ENCODE results near the gene ENDOD1.
"Not testable (repeated sequence)": the region's sequence is repeated elsewhere in the genome, so short reads cannot be mapped to it uniquely, and the experiment has no call there.

Gene ENDOD1

GRCh38 chr11:95132956-95133355 is 43.3 kb downstream of the ENDOD1 start:
- no peak for DNase-seq
- TF ChIP-seq CTCF (IDR thresholded peaks at IDR 0.05; ENCODE audit: low read depth, low read length) = no peak
- H3K4me3 ChIP-seq (ENCODE audit: low read depth, low read length) = no peak overlapping the region
- H3K4me1 ChIP-seq = peaks cover 6% of the 10 kb centered on the region
- no peaks in the 10 kb centered on the region for H3K27me3 ChIP-seq
- H3K36me3 ChIP-seq = no peaks in the 10 kb centered on the region; the same call in 1 of the 2 replicates
- H3K9me3 ChIP-seq = no peaks in the 10 kb centered on the region

- no peak for TF ChIP-seq CTCF (IDR thresholded peaks at IDR 0.05; ENCODE audit: low read depth, low read length)
- Histone ChIP-seq H3K9me3 (no peaks in the 10 kb centered on the region), H3K4me3 (ENCODE audit: low read depth, low read length) (no peak overlapping the region), H3K27me3 (no peaks in the 10 kb centered on the region), H3K4me1 (peaks cover 14% of the 10 kb centered on the region), H3K36me3 (no peaks in the 10 kb centered on the region)
- peak; percentile 36 for DNase-seq
Measured at GRCh38 chr11:95134491-95134890, 44.8 kb downstream of the ENDOD1 start.

- H3K36me3 ChIP-seq = no peaks in the 10 kb centered on the region
- TF ChIP-seq CTCF (IDR thresholded peaks at IDR 0.05; ENCODE audit: low read depth, low read length) = no peak
- H3K9me3 ChIP-seq = no peaks in the 10 kb centered on the region
- peaks cover 14% of the 10 kb centered on the region for H3K4me1 ChIP-seq
- no peak for DNase-seq
- no peaks in the 10 kb centered on the region for H3K27me3 ChIP-seq
- H3K4me3 ChIP-seq (ENCODE audit: low read depth, low read length) = no peak overlapping the region
Measured at GRCh38 chr11:95135155-95135554, 45.5 kb downstream of the ENDOD1 start.

- no peak for TF ChIP-seq CTCF (IDR thresholded peaks at IDR 0.05; ENCODE audit: low read depth, low read length)
- Histone ChIP-seq H3K4me3 (ENCODE audit: low read depth, low read length) (no peak overlapping the region), H3K36me3 (no peaks in the 10 kb centered on the region), H3K27me3 (no peaks in the 10 kb centered on the region), H3K9me3 (no peaks in the 10 kb centered on the region), H3K4me1 (peaks cover 14% of the 10 kb centered on the region)
- no peak for DNase-seq
Measured at GRCh38 chr11:95135880-95136279, 46.2 kb downstream of the ENDOD1 start.

- peaks cover 14% of the 10 kb centered on the region for H3K4me1 ChIP-seq
- H3K36me3 ChIP-seq; H3K9me3 ChIP-seq; H3K4me3 ChIP-seq (ENCODE audit: low read depth, low read length); DNase-seq; H3K27me3 ChIP-seq: not testable (repeated sequence)
Measured at GRCh38 chr11:95136747-95137146, 47.1 kb downstream of the ENDOD1 start.

- H3K4me3 ChIP-seq (ENCODE audit: low read depth, low read length) = no peak overlapping the region
- H3K4me1 ChIP-seq = peaks cover 14% of the 10 kb centered on the region
- H3K27me3 ChIP-seq = no peaks in the 10 kb centered on the region
- DNase-seq = no peak
- TF ChIP-seq CTCF (IDR thresholded peaks at IDR 0.05; ENCODE audit: low read depth, low read length) = no peak
- no peaks in the 10 kb centered on the region for H3K36me3 ChIP-seq
- no peaks in the 10 kb centered on the region for H3K9me3 ChIP-seq
Measured at GRCh38 chr11:95137299-95137698, 47.7 kb downstream of the ENDOD1 start.

GRCh38 chr11:95138448-95138847 is 48.8 kb downstream of the ENDOD1 start:
- Histone ChIP-seq H3K4me3 (ENCODE audit: low read depth, low read length) (no peak overlapping the region), H3K27me3 (no peaks in the 10 kb centered on the region), H3K9me3 (no peaks in the 10 kb centered on the region), H3K36me3 (no peaks in the 10 kb centered on the region), H3K4me1 (peaks cover 14% of the 10 kb centered on the region)
- TF ChIP-seq CTCF (IDR thresholded peaks at IDR 0.05; ENCODE audit: low read depth, low read length) = peak; percentile 40
- no peak for DNase-seq

All from BE2C (cell line).